OCI-LY1 (cell line): ENCODE data around the gene MN1.

Experiments
- H2AFZ ChIP-seq: fragments of 200-600 bp; sonication (generic), shearing (Covaris generic); 2 replicates; pipeline ENCODE4 v1.6.0; 2014; ENCODE audit warnings: antibody characterized with exemption, mild to moderate bottlenecking, low read length
- H3F3A ChIP-seq: fragments of 200-600 bp; sonication (generic), shearing (Covaris generic); 2 replicates; pipeline ENCODE4 v1.6.0; 2014; ENCODE audit warnings: mild to moderate bottlenecking, antibody characterized with exemption, low read length, moderate library complexity; ENCODE audit not compliant: insufficient read depth
- H3K27ac ChIP-seq: fragments of 200-600 bp; sonication (generic); 2 replicates; pipeline ENCODE4 v1.5.1; 2014; ENCODE audit warnings: low read length, mixed run types, mild to moderate bottlenecking, low read depth; ENCODE audit not compliant: poor library complexity, severe bottlenecking
- H3K27me3 ChIP-seq: fragments of 200-600 bp; sonication (generic); 2 replicates; pipeline ENCODE4 v1.6.0; 2014; ENCODE audit warnings: antibody characterized with exemption, mild to moderate bottlenecking, low read length, moderate library complexity; ENCODE audit not compliant: insufficient read depth
- H3K36me3 ChIP-seq: fragments of 200-600 bp; sonication (generic); 2 replicates; pipeline ENCODE4 v1.6.1; 2014; ENCODE audit warnings: mild to moderate bottlenecking, antibody characterized with exemption, low read length, moderate library complexity, mixed read lengths; ENCODE audit not compliant: insufficient read depth
- H3K4me1 ChIP-seq: fragments of 200-600 bp; sonication (generic); 2 replicates; pipeline ENCODE4 v1.5.1; 2014; ENCODE audit warnings: mild to moderate bottlenecking, low read length, moderate library complexity; ENCODE audit not compliant: insufficient read depth, severe bottlenecking
- H3K4me2 ChIP-seq: fragments of 200-600 bp; sonication (generic), shearing (Covaris generic); 2 replicates; pipeline ENCODE4 v1.6.1; 2014; ENCODE audit warnings: low read length
- H3K4me3 ChIP-seq: fragments of 200-600 bp; sonication (generic); 2 replicates; pipeline ENCODE4 v1.5.1; 2014; ENCODE audit warnings: low read length, low read depth, mild to moderate bottlenecking, mixed read lengths; ENCODE audit not compliant: poor library complexity, severe bottlenecking
- H3K79me2 ChIP-seq: fragments of 200-600 bp; shearing (Covaris generic); 2 replicates; pipeline ENCODE4 v1.6.1; 2016; ENCODE audit warnings: mixed run types, low read length, mixed read lengths; ENCODE audit not compliant: insufficient read depth
- H3K9ac ChIP-seq: fragments of 200-600 bp; sonication (generic), shearing (Covaris generic); 2 replicates; pipeline ENCODE4 v1.6.1; 2014; ENCODE audit warnings: mild to moderate bottlenecking, low read length, mixed read lengths
- H3K9me2 ChIP-seq: fragments of 200-600 bp; sonication (generic), shearing (Covaris generic); 2 replicates; pipeline ENCODE4 v1.6.1; 2014; ENCODE audit warnings: low read depth, mild to moderate bottlenecking, low read length, mixed read lengths
- H3K9me3 ChIP-seq: fragments of 200-600 bp; shearing (Covaris generic); 2 replicates; pipeline ENCODE4 v1.6.1; 2014; ENCODE audit warnings: low read length, mixed read lengths
- H4K20me1 ChIP-seq: fragments of 200-600 bp; sonication (generic), shearing (Covaris generic); 2 replicates; pipeline ENCODE4 v1.6.0; 2016; ENCODE audit warnings: mild to moderate bottlenecking, low read length; ENCODE audit not compliant: insufficient read depth
- CTCF ChIP-seq: fragments of 200-600 bp; sonication (generic), shearing (Covaris generic); IDR thresholded peaks from 2 replicates; pipeline ENCODE4 v1.5.1; 2017; ENCODE audit warnings: mild to moderate bottlenecking, antibody characterized with exemption, low read length, moderate library complexity, mixed read lengths
- EZH2 ChIP-seq: fragments of 200-600 bp; sonication (generic), shearing (Covaris generic); IDR thresholded peaks from 2 replicates; pipeline ENCODE4 v1.8.0; 2017; ENCODE audit warnings: borderline replicate concordance, mixed run types, mild to moderate bottlenecking, antibody characterized with exemption, low read length, moderate library complexity, mixed read lengths

Gene MN1

GRCh38 chr22:27777128-27777527 lies 24.4 kb downstream of the MN1 start:
- Histone ChIP-seq H3K4me3 (no peak overlapping the region), H3K9ac (no peak overlapping the region), H2AFZ (no peak overlapping the region), H3K27ac (no peak overlapping the region), H3K36me3 (no peaks in the 10 kb centered on the region), H3K9me3 (no peaks in the 10 kb centered on the region), H3K4me1 (no peaks in the 10 kb centered on the region), H4K20me1 (no peaks in the 10 kb centered on the region), H3K79me2 (no peaks in the 10 kb centered on the region), H3F3A (no peaks in the 10 kb centered on the region), H3K9me2 (no peaks in the 10 kb centered on the region), H3K27me3 (peaks cover 5% of the 10 kb centered on the region; the same call in 1 of the 2 replicates), H3K4me2 (no peak overlapping the region)
- TF ChIP-seq EZH2 (no peak), CTCF (no peak)

DNA sequence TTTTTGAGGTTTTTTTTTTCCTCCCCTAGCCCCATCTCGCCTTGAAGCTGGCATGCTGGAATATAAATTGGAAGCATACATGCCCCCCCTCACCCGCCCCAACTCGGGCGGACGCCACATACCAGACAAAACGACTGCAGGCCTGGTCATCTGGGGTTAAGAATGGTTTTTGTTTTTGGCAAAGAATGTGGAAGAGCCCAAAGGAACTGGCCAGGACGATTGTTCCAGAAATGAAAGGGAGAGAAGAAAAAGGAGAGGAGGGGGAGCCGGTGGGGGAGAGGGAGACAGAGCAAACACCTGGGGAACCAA lies 25.0 kb downstream of the MN1 start:
- no peaks in the 10 kb centered on the region for H3K79me2 ChIP-seq
- H3K4me2 ChIP-seq = no peak overlapping the region
- no peak overlapping the region for H2AFZ ChIP-seq
- H3K36me3 ChIP-seq = no peaks in the 10 kb centered on the region
- H3K9me3 ChIP-seq = no peaks in the 10 kb centered on the region
- no peaks in the 10 kb centered on the region for H3F3A ChIP-seq
- H3K9ac ChIP-seq = no peak overlapping the region
- no peak for TF ChIP-seq CTCF
- TF ChIP-seq EZH2 = no peak
- no peaks in the 10 kb centered on the region for H4K20me1 ChIP-seq
- H3K27ac ChIP-seq = no peak overlapping the region
- H3K4me3 ChIP-seq = no peak overlapping the region
- peaks cover 5% of the 10 kb centered on the region; the same call in 1 of the 2 replicates for H3K27me3 ChIP-seq
- H3K9me2 ChIP-seq = no peaks in the 10 kb centered on the region
- H3K4me1 ChIP-seq = no peaks in the 10 kb centered on the region

DNA sequence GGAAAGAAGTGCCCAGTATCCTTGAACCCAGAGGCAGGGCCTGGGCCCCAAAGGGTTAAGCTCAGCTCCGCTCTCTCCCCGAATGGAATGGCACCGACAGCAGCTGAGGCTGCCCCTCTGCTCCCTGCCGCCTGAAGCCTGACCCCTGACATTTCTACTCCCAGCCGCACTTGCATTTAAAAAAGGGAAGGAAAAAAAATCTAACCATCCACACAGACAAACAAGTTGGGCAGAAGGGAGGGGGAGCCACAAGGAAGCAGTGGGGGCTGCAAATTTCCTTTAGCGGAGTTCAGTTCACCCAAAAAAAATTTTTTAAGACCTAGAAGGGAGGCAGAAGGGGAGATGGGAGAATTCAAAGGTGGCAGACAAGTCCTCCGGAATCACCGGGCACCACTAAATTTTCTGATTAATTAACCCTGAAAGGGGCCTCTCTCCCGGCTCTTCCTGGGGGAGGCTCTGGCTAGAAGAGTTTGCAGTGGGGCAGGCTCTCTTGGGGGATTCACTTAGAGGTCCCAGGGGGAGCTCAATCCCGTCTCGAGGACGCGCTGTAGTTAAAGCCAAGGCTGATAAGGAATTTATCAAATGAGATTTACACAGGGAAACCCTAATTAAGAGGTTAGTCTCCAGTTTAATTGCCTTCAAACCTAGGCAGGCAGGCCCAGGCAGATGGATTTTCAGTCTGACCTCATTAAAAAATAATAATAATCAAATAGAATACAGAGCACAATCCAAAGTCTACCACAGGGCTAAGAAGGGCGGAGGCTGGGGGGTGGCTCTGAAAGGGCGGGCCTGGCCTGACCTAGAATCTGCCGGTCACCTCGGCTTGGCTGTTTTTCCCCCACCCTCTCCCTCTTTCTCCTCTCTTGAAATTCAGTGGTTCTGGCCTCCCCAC lies 25.6 kb downstream of the MN1 start:
- H3K4me1 ChIP-seq = no peaks in the 10 kb centered on the region
- H3K27me3 ChIP-seq = peaks cover 5% of the 10 kb centered on the region; the same call in 1 of the 2 replicates
- H3K27ac ChIP-seq = no peak overlapping the region
- H3K4me2 ChIP-seq = no peak overlapping the region
- no peak overlapping the region for H3K9ac ChIP-seq
- H3K4me3 ChIP-seq = no peak overlapping the region
- no peak overlapping the region for H2AFZ ChIP-seq
- no peaks in the 10 kb centered on the region for H3K36me3 ChIP-seq
- no peaks in the 10 kb centered on the region for H3K79me2 ChIP-seq
- no peaks in the 10 kb centered on the region for H4K20me1 ChIP-seq
- no peaks in the 10 kb centered on the region for H3K9me3 ChIP-seq
- H3K9me2 ChIP-seq = no peaks in the 10 kb centered on the region
- TF ChIP-seq EZH2 (no peak), CTCF (no peak)
- H3F3A ChIP-seq = no peaks in the 10 kb centered on the region
